IMR-90 (cell line): ENCODE data around the gene RNF182.

ENCODE experiments used
- MXI1 ChIP-seq: IDR thresholded peaks from 2 replicates; pipeline ENCODE4 v1.6.1; 2012; ENCODE audit warnings: low read depth, mild to moderate bottlenecking, low read length, moderate library complexity, borderline replicate concordance
- POLR2A ChIP-seq: IDR thresholded peaks from 2 replicates; pipeline ENCODE4 v1.6.1; 2012; ENCODE audit warnings: mild to moderate bottlenecking, low read depth, low read length
- RCOR1 ChIP-seq: IDR thresholded peaks from 2 replicates; pipeline ENCODE4 v1.6.1; 2012; ENCODE audit warnings: mild to moderate bottlenecking, low read length, improper control_type of control experiment; ENCODE audit not compliant: insufficient replicate concordance
- TF ChIP-seq, protein P1 (sequence below): conservative IDR thresholded peaks from 2 replicates; pipeline ENCODE4 v1.5.1; 2012; ENCODE audit warnings: mild to moderate bottlenecking, low read depth, low read length, improper control_type of control experiment

DNA sequence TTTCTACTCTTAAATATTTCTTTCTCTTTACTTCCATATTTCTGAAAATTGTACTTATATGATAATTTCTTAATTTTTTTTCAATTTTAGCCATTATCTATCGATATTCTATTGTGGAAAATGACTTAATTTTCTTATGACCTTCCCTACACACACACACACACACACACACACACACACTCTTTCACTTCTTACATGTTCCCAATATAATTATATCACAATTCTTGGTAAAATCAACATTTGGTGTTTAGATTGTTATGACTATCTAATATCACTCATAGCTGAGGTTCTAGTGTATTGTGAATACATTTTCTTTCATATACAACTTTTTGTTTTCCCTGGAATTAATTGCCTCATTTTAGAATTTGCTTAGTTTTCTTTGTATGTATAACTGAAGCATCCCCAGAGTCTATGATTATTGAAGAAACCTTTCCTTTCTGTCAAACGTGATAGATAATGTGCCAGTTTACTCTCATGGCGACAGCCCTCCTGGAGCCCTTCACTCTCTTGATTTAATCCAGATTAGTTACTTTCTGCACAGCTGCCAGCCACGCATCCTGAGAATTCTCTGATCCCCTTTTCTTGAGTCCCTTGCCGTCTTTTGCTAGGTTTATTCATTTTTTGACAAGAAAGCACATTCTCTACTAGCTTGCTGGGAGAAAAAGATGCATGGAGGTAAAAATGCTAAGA lies 63.4 kb downstream of the RNF182 start:
- TF ChIP-seq, protein P1, sequence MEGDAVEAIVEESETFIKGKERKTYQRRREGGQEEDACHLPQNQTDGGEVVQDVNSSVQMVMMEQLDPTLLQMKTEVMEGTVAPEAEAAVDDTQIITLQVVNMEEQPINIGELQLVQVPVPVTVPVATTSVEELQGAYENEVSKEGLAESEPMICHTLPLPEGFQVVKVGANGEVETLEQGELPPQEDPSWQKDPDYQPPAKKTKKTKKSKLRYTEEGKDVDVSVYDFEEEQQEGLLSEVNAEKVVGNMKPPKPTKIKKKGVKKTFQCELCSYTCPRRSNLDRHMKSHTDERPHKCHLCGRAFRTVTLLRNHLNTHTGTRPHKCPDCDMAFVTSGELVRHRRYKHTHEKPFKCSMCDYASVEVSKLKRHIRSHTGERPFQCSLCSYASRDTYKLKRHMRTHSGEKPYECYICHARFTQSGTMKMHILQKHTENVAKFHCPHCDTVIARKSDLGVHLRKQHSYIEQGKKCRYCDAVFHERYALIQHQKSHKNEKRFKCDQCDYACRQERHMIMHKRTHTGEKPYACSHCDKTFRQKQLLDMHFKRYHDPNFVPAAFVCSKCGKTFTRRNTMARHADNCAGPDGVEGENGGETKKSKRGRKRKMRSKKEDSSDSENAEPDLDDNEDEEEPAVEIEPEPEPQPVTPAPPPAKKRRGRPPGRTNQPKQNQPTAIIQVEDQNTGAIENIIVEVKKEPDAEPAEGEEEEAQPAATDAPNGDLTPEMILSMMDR = no peak
- TF ChIP-seq MXI1 (no peak), POLR2A (no peak), RCOR1 (no peak)
